ENCODE data around the gene ERC2. TPM values are rescaled to one million over a fixed set of nuclear protein-coding genes. Genes with fewer than 3 reads are reported as not detected.

ERC2 gene
- total and polyA plus RNA-seq, 2 of the 13 experiments (the other 11 are each of a cell fraction or from before 2014, with no cell fraction given), result 0.16 to 0.22 TPM

- no TSS peak for BruUV-seq (replicated peaks)
- no peaks in the 10 kb centered on the region for H4K20me1 ChIP-seq (ENCODE audit: insufficient read depth, low read length)
- no peak for TF ChIP-seq ZNF343 (CRISPR knock-in tag; IDR thresholded peaks at IDR 0.05)
- TF ChIP-seq REXO4 (CRISPR knock-in tag; IDR thresholded peaks at IDR 0.05; ENCODE audit: borderline replicate concordance), result no peak
- no peak for TF ChIP-seq ZNF619 (CRISPR knock-in tag; IDR thresholded peaks at IDR 0.05)
- TF ChIP-seq RXRB (CRISPR knock-in tag; IDR thresholded peaks at IDR 0.05; ENCODE audit: borderline replicate concordance), result no peak
- no peak for TF ChIP-seq MXD1 (CRISPR knock-in tag; IDR thresholded peaks at IDR 0.05)
- no peak for TF ChIP-seq ARID5B (CRISPR knock-in tag; IDR thresholded peaks at IDR 0.05)
- TF ChIP-seq RFX3 (CRISPR knock-in tag; IDR thresholded peaks at IDR 0.05), result no peak
- no peak for TF ChIP-seq TARDBP (CRISPR knock-in tag; IDR thresholded peaks at IDR 0.05)
- no peak for TF ChIP-seq RELA (CRISPR knock-in tag; IDR thresholded peaks at IDR 0.05)
- POLR2A ChIA-PET, result no interaction called here
- no peaks in the 10 kb centered on the region for H3K4me1 ChIP-seq (ENCODE audit: insufficient read depth, low read length)
- H3K27ac ChIP-seq (ENCODE audit: extremely low read length, insufficient read depth, low read length), result no peak overlapping the region
- in situ Hi-C loops (cut with HindIII; ENCODE audit: extremely low pct_ligation_motif_present, low pct_unique_long_range_greater_than_20kb), result no loop called here
- H3K79me2 ChIP-seq (ENCODE audit: insufficient read depth, low read length), result no peaks in the 10 kb centered on the region
- no peaks in the 10 kb centered on the region for H3K27me3 ChIP-seq (ENCODE audit: control insufficient read depth in 1 of 2, insufficient read depth in 2 of 2, low read length in 2 of 2)
- DNase-seq (ENCODE audit: low spot score) (no peak), FAIRE-seq (no peak), ATAC-seq (no peak)
- H3K9me3 ChIP-seq (ENCODE audit: low read length), result no peaks in the 10 kb centered on the region
- H3K4me2 ChIP-seq (ENCODE audit: low read depth, low read length), result no peak overlapping the region
- no peaks in the 10 kb centered on the region for H3K36me3 ChIP-seq (replicated peaks in 1 of 2; ENCODE audit: control insufficient read depth in 1 of 2, insufficient read depth in 2 of 2, low read length in 2 of 2)
- no peak overlapping the region for H2AFZ ChIP-seq (ENCODE audit: low read length)
- under 1% methylated on average over 7 of the region's 8 CpGs for WGBS (ENCODE audit: low lambda C conversion rate)
- intact Hi-C loops (cut with micrococcal nuclease; ENCODE audit: unreplicated experiment), result no loop called here
- CTCF ChIA-PET (ENCODE audit: low intra/inter-chr PET ratio, low total read pairs), result no interaction called here
- H3K9ac ChIP-seq (ENCODE audit: insufficient read depth, low read depth, low read length), result no peak overlapping the region
- H3K4me3 ChIP-seq (replicated peaks in 1 of 3; ENCODE audit: insufficient read depth in 1 of 3, low read depth in 2 of 3, low read length in 3 of 3), result no peak overlapping the region
Observed at GRCh38 chr3:55816794-55817576, 651.3 kb downstream of the ERC2 start.
